HG02970 (cell line): ENCODE results near the gene AGGF1.
"Not testable (repeated sequence)": the region's sequence is repeated elsewhere in the genome, so short reads cannot be mapped to it uniquely, and the experiment has no call there.

Experiments
- ATAC-seq: cut with Tn5 transposase; IDR thresholded peaks from one replicate; pipeline ENCODE4 v1.9.1; 2021; ENCODE audit warnings: mild to moderate bottlenecking, moderate library complexity, moderate number of reproducible peaks; ENCODE audit not compliant: unreplicated experiment, low FRiP score

The AGGF1 gene

DNA sequence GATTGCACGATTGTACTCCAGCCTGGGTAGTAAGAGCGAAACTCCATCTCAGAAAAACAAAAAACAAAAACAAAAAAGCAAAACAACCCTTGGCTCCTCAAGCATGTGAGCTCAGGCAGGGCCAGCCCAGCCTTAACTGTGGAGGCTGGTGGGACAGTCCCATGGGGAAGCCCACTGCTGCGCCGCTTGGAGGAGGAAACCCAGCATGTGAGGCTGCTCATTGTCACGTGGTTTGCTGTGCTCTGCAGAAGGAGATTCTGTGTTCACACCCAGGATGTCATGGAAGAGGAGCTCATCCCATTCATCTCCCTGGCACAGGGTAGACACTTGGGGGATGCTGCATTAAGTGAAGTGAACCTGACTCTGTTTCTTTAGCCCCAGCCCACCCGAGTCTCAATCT lies 52.9 kb downstream of the AGGF1 start:
- ATAC-seq: no peak

DNA sequence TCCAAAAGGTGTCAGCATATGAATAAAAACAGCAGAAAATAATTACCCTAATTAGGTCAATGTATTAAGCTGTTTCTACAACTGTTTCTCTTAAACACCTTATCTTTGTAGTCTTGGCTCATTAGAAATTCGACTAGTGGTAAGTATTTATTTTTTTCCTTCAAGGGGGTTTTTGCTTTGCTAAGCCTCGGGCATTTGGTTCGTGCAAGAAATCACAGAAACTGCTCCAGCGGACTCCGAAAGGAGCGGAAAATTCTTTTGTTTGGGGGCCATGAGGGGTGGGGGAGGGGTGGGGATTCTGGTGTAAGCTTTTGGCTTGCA lies 56.1 kb downstream of the AGGF1 start:
- ATAC-seq: no peak

DNA sequence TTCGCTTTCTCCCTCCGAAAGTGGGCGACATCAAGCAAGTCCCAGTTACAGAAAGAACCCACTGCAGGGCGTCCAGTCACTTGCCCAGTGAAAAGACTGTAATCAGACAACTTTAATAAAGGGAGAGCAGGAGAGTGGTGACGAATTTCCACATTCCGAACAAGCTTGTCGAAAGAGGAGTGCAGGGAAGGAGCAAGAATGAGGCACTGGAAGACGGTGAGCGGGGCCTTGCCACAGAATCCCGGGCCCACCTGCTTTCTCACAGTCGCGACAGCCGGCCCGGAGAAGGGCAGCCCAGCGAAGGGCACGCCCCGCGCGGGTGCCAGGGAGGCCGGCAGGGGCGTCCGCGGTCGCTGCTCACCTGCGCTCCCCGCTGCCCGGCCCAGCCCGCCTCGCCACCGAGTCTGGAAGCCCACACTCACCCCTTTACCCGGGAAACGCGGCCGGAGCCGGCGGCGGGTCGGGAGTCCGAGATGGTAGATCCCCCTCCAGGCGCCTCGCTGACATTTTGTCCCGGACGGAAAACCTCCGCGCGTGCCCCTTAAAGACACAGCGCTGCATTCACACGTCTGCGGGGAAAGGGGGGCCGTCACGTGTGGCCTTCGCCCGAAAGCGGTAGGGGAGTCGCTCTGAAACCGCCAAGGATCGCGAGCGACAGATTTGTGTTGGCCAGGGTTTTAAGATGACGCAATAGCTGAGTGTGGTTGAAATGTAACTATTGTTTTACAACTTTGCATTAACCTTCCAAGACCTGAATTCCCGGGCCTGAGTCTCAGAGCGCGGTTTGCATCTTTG lies 56.7 kb downstream of the AGGF1 start, which contains the start of gene ZBED3:
TSS of gene ZBED3 (minus strand) at position 597 of the 795 bp plus-strand sequence. CDS start 9,407 bp downstream, outside the sequence.
- ATAC-seq: no peak

DNA sequence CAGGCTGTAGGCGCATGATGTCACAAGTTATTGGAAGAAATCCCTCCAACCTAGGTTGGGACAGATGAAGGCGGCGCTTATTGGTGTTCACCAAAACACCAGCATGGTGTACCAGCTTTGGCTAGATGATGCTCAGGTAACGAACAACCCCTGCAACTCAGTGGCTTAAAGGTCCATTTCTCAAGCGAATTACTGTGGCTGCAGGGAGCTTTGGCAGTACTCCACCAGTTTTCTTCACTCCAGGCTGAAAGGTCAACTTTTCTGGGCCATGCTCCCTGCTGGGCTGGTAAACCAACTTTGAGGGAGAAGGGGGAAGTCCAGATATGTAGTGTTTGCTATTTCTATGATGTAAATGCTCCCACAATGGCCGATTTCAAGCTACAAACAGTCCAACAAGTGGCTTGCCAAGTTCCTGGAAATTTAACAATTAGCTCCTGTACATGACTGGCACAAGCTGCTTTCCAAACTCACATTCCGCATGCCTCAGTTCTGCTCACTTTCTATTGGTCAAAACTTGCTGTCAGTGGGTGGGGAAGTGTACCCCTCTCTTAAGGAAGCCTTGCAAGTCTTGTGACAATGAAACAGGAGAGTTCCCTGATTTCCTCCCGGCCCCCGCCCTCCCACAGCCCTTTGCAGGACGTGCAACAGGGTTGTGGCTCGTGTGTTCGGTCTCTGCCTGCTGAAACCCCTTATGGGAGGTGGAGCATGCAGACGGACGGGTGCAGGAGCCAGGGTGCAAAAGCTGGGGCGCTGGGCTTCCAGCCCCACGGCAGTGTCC lies 57.5 kb downstream of the AGGF1 start:
- no peak for ATAC-seq

DNA sequence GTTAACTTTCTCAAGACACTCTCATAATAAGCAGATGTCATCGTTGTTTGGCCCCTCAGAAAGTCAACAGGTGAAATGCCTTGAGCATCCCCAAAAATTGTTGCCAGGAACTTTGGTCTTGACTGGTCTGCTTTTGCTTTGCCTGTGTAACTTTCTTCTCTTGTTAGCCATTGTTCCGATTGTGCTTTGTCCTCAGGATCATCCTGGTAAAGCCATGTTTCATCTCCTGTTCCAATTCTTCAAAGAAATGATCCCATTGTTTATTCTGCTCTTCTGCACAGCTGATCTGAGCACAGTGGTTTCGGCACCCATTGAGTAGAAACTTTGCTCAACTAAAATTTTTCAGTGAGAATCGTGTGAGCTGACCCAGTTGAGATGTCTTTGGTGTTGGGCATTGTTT lies 65.0 kb downstream of the AGGF1 start:
- no peak for ATAC-seq

DNA sequence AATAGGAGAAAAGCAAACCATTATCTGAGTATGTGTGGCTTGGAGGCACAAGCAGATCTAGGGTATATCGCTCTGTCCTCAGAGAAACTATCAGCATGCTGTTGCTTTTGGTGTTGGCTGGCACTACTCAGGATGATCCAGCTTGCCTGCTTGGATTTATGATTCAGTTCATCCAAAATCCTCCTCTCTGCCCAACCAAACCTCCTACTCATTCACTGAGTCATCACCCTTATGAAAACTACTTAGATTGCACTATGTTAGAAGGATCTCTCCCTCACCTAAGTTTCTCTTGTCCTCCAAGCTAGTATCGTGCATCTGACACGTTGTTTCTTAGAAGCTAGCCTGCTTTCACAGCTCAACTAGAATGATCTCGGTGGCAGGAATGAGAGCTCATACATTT lies 71.1 kb downstream of the AGGF1 start:
- no peak for ATAC-seq

DNA sequence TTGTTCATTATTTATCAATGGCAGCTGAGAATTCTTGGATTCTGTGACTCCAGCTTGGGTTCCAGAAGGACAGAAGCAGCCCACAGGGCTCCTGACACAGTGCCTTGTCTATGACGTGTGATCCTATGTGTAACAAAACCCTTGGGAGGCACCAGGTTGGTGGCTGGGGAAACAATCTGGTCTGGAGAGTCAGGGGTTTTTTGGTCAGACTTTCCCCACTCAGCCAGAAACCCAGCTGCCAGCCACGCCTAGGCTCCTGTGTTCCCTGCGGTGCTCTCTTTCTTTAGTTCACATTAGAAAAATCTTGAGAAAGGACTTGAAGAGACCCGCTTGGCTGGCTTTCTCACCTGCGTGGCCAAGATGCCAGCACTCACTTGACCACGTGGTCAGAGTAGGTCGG lies 72.3 kb downstream of the AGGF1 start:
- ATAC-seq: no peak

DNA sequence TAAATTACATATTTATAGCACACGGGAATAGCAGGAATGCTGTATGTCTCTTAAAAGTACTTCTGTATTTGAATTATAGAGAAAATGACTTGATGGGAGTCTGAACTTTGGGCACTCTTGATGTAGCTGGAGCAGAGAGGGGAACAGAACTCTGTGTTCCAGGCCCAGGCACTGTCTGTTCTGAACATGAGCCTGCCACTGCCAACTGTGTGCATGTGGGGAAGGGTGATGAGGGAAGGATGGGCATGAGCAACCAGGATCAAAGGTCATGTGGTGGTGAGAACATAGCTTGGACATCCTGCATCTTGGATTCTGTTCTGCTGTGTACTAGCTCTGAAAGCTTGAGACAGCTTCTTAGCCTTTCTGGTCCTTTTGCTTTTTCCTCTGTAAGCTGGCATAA lies 73.3 kb downstream of the AGGF1 start:
- ATAC-seq: no peak

DNA sequence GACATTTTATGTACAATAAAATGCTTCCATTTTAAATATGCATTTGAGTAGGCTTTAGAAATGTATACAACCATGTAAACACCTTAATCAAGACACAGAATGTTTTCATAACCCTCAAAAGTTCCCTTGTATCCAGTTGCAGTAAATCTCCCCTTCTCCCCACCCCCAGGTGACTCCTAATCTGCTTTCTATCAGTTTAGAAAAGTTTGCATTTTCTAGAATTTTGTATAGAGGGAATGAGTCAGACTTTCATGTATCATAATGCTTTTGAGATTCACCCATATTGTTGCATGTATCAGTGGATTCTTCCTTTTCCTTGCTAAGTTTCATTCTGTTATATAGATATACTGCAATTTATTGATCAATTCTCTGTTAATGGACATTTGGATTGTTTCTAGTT lies 74.6 kb downstream of the AGGF1 start:
- ATAC-seq: no peak

DNA sequence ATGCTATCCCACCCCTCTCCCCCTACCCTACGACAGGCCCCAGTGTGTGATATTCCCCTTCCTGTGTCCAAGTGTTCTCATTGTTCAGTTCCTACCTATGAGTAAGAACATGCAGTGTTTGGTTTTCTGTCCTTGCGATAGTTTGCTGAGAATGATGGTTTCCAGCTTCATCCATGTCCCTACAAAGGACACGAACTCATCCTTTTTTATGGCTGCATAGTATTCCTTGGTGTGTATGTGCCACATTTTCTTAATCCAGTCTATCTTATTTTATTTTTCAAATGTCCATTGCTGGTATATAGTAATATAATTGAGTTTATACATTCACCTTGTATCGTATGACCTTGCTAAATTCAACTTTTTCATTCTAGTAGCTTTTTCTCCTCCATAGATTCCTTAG lies 76.8 kb downstream of the AGGF1 start:
- ATAC-seq: not testable (repeated sequence)
